ENCODE data around the gene FHIT.
"Not testable (repeated sequence)": the region's sequence is repeated elsewhere in the genome, so short reads cannot be mapped to it uniquely, and the experiment has no call there.

The FHIT gene

DNA sequence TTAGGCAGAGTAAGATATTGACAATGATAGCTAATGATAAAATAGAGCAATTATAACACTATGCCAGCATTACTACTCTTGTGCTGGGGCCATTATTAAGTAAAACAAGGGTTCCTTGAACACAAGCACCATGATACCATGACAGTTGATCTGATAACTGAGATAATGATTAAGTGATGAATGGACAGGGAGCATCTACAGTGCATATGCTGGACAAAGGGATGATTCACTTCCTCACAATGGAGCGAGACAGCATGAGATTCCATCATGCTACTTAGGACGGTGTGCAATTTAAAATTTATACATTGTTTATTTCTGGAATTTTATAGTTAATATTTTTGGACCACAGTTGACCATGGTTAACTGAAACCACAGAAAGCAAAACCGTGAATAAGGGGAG lies 156.6 kb downstream of the FHIT start:
- no peak for DNase-seq

DNA sequence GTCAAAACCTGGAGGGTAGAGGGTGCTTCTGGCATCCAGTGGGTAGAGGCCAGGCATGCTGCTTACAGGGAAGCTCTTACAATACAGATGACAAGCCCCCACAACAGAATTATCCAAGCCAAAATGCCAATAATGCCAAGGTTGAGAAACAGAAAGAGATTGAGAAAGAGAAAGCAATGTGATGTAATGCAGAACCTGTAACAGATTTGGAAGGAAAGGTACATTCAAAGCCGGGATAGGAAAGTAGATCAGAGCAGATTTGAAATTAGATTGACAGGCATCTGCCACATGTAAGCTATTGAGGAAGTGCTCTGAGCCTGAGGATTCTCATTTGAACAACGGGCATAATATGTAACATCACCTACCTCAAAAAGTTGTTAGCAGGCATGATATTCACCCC lies 157.9 kb downstream of the FHIT start:
- DNase-seq, result no peak

GRCh38 chr3:61092870-61093269 lies 158.4 kb downstream of the FHIT start:
- DNase-seq, result no peak

- no peak for DNase-seq
Measured at GRCh38 chr3:61090389-61091169, 160.7 kb downstream of the FHIT start.

DNA sequence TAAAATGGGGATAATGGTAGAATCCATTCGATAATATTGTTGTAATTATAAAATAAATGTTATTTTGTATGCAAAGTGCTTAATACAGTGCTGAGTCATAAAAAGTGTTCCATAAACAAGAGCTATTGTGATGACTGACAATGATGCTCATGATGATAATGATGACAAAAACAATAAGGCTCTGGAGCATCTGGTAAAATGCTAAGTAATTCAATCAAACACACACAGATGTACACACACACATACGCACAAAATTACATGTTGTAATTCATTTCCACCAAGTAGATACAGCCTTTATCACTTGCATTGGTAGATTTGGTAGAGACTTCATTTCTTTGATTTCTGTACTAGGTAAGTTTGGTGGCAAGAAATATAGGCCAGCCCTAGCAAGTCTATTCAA lies 163.8 kb downstream of the FHIT start:
- no peak for DNase-seq

DNA sequence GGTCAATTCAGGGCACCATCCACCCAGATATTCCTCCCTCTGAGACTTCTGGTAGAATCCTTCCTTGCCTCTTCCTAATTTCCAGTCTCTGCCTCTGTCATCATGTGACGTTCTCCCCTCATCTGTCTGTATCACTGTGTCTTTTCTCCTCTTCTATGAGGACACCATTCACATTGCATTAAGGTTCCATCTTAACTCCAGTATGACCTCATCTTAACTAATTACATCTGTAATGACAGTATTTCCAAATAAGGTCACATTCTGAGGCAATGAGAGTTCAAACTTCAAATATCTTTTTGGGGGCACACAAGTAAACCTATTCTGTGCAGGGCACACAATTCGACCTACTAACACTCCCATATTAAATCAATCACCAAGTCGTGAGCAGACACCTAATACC lies 169.7 kb downstream of the FHIT start:
- DNase-seq, result no peak

DNA sequence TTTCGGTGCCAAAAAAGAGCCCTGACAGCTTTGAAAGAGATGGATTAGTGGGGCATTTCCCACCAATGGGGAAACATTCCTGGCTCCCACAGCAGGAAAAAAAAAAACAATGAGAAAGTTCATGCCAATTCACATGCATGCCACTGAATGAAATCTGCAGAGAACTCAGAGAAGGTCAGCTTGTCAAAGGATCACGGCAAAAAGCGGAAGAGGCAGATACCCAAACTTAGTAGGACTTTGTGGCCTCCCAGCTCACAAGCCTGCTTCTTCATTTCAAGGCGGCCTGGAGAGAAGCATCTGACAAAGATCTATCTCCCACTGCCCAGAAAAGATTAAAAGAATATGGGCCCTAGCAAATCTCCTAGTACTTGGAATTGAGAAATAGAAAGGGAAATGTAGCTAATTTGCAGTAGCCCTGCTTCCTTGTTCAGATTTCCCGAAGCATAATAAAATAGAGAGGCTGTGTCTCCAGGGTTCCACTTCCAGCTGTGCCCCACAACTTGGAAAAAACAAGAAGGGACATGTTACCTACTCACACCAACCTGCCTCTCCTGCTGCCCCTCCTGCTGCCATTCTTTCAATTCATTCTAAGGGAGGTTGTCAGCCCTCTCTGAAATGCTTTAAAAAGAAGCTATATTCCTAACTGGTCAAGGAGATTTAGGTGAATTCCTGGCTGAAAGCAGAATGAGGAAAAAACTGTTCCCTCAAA lies 170.4 kb downstream of the FHIT start:
- no peak for DNase-seq

DNA sequence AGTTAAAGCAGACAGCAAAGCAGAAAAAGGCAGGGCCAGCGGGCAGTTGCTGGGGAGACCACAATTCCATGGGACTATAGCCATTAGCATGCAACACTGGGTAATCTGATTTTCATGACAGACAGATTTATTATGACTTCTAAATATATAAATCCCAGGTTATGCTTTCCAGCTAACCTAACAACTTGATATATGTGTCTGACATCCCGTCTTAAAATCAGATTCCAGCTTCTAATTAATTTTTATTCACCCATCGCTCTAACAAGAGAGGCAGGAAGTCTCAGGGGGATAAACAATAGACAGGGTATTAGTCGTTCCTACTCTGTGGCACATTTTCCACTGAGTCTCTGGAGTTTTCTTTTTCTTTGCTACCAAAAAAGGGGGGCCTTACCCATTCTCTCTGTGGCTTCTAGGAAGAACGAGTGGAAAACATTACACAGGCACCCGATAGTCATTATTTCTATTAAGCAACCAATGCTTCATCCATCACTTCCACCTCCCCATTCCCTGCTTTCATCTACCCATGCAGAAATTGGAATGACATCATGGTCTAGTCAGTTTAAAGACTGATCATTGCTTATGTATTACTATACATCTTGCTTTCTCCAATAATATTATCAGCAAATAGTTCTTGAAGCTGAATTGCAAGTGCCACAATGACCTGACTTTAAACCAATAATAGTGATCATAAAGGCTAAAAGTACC lies 173.1 kb downstream of the FHIT start:
- DNase-seq, result no peak

DNA sequence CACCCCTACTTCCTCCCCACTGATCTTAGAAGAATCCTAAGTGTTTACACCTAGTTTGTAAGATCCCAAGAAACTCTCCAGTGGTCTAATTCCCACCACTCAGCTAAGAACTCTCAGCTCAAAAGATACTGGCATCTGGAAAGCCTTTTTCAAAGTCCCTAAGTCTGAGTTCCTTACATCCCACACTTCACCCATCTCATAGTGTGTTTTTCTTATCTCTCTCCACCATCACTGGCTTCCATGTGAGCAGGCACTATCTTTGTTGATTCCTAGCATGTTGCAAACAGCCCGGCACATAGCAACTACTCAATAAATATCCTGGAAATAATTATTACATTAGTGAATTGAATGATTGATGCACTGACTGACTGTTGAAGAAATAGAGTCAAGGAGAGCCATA lies 173.7 kb downstream of the FHIT start:
- DNase-seq, result no peak

DNA sequence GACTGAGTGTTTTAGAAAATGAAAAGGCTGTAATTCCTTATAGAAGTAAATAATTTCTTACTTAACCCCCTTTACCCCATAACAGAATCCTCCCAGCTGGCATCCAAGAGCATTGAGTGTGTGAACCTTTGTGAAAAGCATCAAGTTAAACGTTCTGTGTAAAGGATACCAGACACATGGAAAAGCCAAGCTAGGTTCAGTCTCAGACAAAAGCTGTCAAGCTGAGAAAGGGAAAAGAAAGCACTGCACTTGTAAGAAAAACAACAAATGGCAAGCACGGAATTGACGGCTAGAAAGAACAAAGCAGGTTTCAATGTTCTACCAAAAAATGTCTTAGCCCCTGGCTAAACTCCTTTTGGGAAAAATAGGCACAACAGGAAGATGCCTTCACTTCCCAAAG lies 176.5 kb downstream of the FHIT start:
- no peak for DNase-seq

- DNase-seq, result no peak
Measured at GRCh38 chr3:61073566-61074165, 177.6 kb downstream of the FHIT start.

- DNase-seq, result no peak
Measured at GRCh38 chr3:61068084-61068483, 183.2 kb downstream of the FHIT start.

GRCh38 chr3:61066800-61067199 lies 184.5 kb downstream of the FHIT start:
- DNase-seq, result no peak

- not testable (repeated sequence) for DNase-seq
Measured at GRCh38 chr3:61066222-61066621, 185.0 kb downstream of the FHIT start.

DNA sequence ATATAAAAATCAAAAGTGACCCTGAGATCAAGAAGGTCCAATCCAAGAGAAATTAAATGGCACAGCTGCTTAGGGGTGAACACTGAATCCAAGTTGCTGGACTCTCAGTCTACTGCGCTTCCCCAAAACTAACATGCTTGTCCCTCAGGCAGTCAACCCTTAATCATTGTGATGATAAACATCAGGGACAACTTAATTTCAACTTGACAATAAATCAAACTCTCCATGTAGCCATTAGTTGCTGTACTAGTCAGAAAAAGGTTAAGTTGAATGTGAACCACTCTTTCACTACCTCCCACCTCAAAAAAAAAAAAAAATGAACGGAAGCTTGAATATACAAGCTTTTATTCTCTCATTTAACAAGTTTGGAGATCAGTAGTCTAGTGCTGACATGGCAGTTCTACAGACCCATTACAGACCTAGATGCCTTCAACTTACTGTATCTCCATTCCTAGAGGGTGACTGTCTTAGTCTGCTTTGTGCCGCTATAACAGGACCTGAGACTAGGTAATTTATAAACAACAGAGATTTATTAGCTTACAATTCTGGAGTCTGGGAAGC lies 185.7 kb downstream of the FHIT start:
- DNase-seq, result no peak

DNA sequence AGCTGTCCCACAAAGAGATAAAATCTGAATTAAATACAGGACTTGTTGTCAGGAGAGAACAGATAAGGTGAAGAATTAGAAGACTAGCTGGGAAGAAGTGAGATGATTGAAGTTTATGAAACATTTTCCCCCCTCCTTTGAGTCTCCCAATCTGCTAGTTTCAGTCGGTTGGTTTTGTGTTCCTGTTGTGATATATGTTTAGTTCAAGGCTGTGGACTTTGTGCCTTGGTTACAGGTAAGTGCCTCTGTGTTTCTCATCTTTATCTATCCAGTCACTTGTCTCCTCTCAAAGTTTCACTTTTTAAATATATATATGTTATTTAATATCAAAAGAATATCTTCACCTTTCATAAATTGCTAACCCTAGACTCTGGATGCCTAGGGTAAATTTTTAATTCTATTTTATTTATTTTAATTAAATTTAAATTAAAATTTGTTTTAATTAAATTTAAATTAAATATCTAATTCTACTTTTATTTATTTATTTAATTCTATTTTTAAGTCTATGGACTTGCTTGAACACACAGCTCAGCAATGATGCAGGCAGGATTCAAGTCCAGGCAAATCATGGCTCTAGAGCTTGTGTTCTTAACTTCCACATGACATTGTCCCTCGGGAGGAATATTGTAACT lies 190.0 kb downstream of the FHIT start:
- DNase-seq, result no peak

GRCh38 chr3:61060411-61060861 lies 190.8 kb downstream of the FHIT start:
- no peak for DNase-seq

DNA sequence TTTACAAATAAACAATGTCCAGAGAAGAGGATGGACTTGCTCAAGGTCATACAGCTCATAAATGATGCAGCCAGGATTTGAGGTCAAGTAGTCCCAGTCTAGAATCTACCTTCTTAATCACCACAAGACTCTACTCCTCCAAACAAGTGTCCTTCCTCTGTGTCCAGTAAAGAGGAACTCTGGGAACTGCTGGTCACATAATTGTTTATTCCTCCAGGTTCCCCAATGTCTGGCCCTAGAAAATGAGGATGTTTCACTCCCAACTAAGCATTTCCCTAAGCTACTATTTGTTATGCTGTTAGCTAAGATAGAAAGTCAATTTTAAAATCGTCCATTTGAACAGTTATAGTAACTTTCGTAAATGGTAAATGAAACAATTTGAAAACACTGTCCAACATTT lies 192.4 kb downstream of the FHIT start:
- DNase-seq, result no peak

DNA sequence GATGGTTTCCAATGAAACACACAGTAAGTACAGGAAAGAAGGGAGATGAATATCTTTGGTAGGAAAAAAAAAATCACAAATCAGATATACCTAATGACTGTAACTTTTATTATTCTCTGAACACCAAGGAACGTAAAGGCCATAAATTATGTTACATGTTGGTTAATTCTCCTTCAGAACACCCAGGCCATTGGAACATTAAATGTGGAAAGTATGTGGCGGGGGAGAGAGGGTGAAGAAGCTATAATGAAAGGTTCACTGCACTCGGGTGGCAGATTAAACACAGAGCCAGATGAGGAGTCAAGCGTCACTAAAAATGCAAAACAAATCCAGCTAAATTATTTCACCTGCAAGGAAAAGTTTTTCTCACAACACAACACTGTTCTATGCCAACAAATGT lies 193.8 kb downstream of the FHIT start:
- DNase-seq, result peak; percentile 22

DNA sequence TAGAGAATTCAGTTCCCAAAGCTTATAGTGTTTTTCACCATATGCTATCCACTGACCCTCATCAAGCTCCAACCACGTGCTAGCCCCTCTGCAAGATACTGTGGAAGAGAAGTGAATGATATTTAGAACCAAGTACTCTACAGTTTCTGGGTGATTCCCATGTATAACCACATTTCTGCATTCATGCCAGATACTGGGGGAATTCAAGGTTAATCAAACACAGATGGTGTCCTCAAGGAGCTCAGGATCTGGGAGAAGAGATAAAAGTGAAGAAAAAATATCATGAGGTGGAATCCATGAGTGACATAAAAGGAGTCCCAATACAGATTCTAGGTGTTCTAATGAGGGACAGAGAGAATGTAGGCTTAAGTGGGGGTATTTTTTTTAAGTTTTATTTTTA lies 195.8 kb downstream of the FHIT start:
- no peak for DNase-seq

DNA sequence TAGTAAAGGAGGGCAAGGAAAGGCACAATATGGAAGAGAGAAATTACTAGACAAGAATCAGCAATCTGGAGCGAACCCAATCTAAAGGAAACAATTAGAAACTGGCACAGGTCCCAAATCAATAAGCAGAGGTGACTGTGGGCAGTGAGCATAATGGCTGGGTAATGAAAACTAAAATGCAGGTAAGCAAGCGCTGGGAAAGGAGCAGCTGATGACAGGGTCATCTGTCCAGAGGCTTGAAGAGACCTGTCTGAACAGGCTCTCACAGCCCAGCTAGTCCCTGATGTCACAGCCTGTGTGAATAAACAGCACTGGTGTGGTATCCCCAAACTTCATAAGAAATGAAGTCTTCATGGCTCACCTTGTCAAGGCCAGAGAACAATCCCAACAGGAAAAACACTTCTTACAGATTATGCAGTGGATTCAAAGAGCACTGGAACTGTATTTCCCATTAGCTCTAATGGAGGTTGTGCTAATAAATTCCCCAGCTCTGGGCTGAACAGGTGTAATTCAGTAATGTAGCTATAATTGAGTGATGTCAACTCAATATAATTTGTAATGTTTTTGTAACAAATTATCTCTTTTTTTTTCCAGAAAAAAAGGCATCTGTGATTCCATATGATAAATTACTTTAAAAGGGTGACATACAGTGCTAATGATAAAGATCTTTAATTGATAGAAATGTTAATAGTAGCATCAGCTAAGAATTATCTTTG lies 197.3 kb downstream of the FHIT start:
- peak; percentile 29 for DNase-seq

DNA sequence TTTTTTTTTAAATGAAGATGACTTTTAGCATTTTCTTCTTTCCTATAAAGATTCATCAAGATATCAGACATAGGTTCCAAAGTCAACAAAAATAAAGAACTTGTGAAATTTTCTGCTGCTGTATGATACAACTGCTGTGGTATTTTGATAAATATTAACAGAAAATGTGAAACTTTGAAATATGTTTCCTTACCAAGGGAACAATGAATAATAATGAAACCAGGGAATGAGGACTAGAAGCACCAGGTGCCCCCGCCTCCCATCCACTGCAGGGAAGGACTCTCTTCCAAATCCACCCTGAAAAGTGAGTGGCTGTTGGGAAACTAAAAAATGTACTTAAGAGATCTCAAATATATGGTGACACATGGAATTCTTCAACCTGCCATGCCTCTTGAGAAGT lies 198.4 kb downstream of the FHIT start:
- DNase-seq, result no peak
